OCI-LY3 (cell line): ENCODE results near the gene HCRTR1.

Experiments
- H2AFZ ChIP-seq: fragments of 200-600, 300-600 bp; shearing (Covaris generic); 2 replicates; pipeline ENCODE4 v1.6.0; 2014; ENCODE audit warnings: antibody characterized with exemption, low read depth, low read length
- H3K27ac ChIP-seq: fragments of 200-600, 300-600 bp; sonication (generic); 2 replicates; pipeline ENCODE4 v1.5.1; 2014; ENCODE audit warnings: mild to moderate bottlenecking, low read length, moderate library complexity, mixed read lengths
- H3K27me3 ChIP-seq: fragments of 200-600, 300-600 bp; sonication (generic); 2 replicates; pipeline ENCODE4 v1.6.1; 2014; ENCODE audit warnings: low read depth, low read length, mixed read lengths
- H3K36me3 ChIP-seq: fragments of 200-600, 300-600 bp; sonication (generic); replicated peaks from 2 replicates; pipeline ENCODE3; 2014; ENCODE audit warnings: low read depth, low read length, mixed read lengths
- H3K4me1 ChIP-seq: fragments of 300-600, 200-600 bp; sonication (generic); 2 replicates; pipeline ENCODE4 v1.6.1; 2014; ENCODE audit warnings: low read length, mixed read lengths
- H3K4me2 ChIP-seq: fragments of 200-600, 300-600 bp; sonication (generic); 2 replicates; pipeline ENCODE4 v1.6.1; 2014; ENCODE audit warnings: low read length, mixed read lengths
- H3K4me3 ChIP-seq: fragments of 300-600, 200-600 bp; sonication (generic); 2 replicates; pipeline ENCODE4 v1.5.1; 2014; ENCODE audit warnings: antibody characterized with exemption, mild to moderate bottlenecking, low read length, moderate library complexity
- H3K79me2 ChIP-seq: fragments of 300-600, 200-600 bp; shearing (Covaris generic); 2 replicates; pipeline ENCODE4 v1.6.1; 2014; ENCODE audit warnings: mild to moderate bottlenecking, low read length, mixed read lengths
- H3K9ac ChIP-seq: fragments of 300-600, 200-600 bp; shearing (Covaris generic); 2 replicates; pipeline ENCODE4 v1.6.0; 2014; ENCODE audit warnings: mild to moderate bottlenecking, low read length, moderate library complexity
- H3K9me3 ChIP-seq: fragments of 200-600, 300-600 bp; shearing (Covaris generic); 2 replicates; pipeline ENCODE4 v1.6.1; 2014; ENCODE audit warnings: low read length, mixed read lengths; ENCODE audit not compliant: insufficient read depth
- H4K20me1 ChIP-seq: fragments of 200-600, 300-600 bp; sonication (generic); 2 replicates; pipeline ENCODE4 v1.6.1; 2016; ENCODE audit warnings: low read length, mixed read lengths; ENCODE audit not compliant: insufficient read depth
- CTCF ChIP-seq: fragments of 200-600, 300-600 bp; sonication (generic); IDR thresholded peaks from 2 replicates; pipeline ENCODE4 v1.5.1; 2014; ENCODE audit warnings: antibody characterized with exemption, low read length, low read depth
- EZH2phosphoT487 ChIP-seq: fragments of 200-600 bp; shearing (Covaris generic); IDR thresholded peaks from 2 replicates; pipeline ENCODE4 v1.6.1; 2018; ENCODE audit warnings: antibody characterized with exemption, mixed run types, low read depth

The HCRTR1 gene

GRCh38 chr1:31648190-31648589 is 30.7 kb downstream of the HCRTR1 start:
- no peaks in the 10 kb centered on the region for H3K27me3 ChIP-seq
- H2AFZ ChIP-seq: no peak overlapping the region

DNA sequence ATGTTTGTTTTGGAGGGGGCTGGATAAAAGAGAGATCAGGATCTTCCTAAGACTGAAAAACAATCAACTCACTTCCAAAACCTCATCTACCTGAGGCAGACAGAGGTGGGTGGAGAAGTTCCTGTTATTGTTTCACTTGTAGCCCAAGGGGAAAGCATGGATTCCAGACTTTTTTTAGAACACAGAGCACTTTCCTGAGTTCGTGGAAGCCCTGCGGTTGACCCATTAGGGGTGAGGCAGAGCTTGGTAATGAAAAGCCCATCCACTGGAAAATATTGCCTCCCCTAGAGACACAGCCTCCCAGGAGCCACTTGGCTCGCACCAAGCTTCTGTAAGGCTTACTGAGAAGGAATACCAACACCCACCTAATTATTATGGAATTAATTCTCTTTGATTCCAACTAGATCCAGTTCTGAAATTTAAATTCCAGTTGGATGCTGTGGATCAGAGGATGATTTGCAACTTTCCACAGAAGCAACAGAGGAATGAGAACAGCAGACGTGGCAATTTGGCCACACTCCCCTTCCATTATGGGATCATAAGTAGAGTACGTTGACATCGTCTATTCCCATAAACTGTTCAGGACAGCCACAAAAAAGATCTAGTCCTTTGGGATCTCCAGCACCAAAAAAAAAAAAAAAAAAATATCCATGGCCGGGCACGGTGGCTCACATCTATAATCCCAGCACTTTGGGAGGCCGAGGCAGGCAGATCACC is 31.3 kb downstream of the HCRTR1 start:
- Histone ChIP-seq H3K9me3 (no peaks in the 10 kb centered on the region), H3K79me2 (peaks cover 6% of the 10 kb centered on the region), H3K9ac (no peak overlapping the region), H3K4me3 (no peak overlapping the region), H2AFZ (no peak overlapping the region), H4K20me1 (no peaks in the 10 kb centered on the region), H3K4me1 (peaks cover 6% of the 10 kb centered on the region), H3K36me3 (no peaks in the 10 kb centered on the region), H3K27ac (no peak overlapping the region), H3K27me3 (no peaks in the 10 kb centered on the region), H3K4me2 (no peak overlapping the region)
- TF ChIP-seq CTCF (no peak), EZH2phosphoT487 (no peak)

More at GRCh38 chr1:31648190-31648589, 30.7 kb downstream of the HCRTR1 start:
- Histone ChIP-seq H3K9ac (no peak overlapping the region), H3K4me1 (peaks cover 12% of the 10 kb centered on the region), H3K9me3 (no peaks in the 10 kb centered on the region), H3K4me2 (no peak overlapping the region), H4K20me1 (no peaks in the 10 kb centered on the region), H3K4me3 (no peak overlapping the region), H3K36me3 (no peaks in the 10 kb centered on the region), H3K27ac (no peak overlapping the region), H3K79me2 (peaks cover 12% of the 10 kb centered on the region)
- TF ChIP-seq EZH2phosphoT487: no peak
- TF ChIP-seq CTCF: no peak

DNA sequence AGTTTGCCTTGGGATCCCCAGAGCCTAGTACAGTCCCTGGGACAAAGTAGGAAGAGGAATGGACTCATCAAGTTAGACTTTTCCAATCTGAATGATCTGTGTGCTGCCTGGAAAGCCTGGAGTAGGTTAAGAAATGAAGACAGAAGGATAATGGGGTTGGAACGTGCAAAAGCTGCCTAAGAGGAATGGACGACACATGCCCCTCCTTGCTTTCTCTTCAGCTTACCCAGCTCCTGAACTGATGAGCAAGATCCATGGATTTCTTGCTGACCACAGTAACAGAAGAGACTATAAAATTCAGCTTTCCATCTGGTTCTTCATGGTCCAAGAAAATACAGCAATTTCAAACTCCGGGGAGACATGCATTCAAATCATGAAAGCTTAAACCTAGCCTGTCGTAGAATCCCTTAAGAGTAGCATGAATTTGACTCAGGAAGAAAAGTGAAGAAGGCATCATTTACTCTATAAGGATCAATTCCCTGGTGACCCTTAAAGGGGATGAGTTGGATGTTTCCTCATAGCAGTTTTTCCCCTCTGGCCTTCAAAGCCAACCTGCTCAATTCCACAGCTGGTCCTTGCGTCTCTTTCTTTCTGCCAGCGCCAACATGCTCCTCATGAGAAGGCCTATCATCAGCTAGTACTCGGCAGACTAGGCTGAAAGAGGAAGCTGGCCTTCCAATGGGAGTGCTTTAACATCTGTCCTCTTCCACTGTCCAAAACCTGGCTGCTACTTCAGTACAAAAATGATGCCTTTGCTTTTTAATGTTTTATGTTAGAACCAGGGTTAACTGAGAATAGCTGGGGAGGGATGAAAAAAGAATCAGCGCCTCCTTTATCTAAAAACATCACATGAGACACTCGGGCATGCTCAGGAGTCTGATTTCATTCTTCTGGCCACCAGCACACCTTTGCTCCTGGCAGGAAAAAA is 32.9 kb downstream of the HCRTR1 start:
- Histone ChIP-seq H2AFZ (no peak overlapping the region), H3K4me2 (no peak overlapping the region), H3K27ac (no peak overlapping the region), H4K20me1 (no peaks in the 10 kb centered on the region), H3K9me3 (no peaks in the 10 kb centered on the region), H3K27me3 (no peaks in the 10 kb centered on the region), H3K36me3 (no peaks in the 10 kb centered on the region), H3K79me2 (no peaks in the 10 kb centered on the region), H3K4me3 (no peak overlapping the region), H3K4me1 (peaks cover 5% of the 10 kb centered on the region), H3K9ac (no peak overlapping the region)
- TF ChIP-seq CTCF (no peak), EZH2phosphoT487 (no peak)

GRCh38 chr1:31651089-31651420 is 33.6 kb downstream of the HCRTR1 start:
- Histone ChIP-seq H3K4me1 (no peaks in the 10 kb centered on the region), H3K79me2 (no peaks in the 10 kb centered on the region), H3K9me3 (no peaks in the 10 kb centered on the region), H3K4me3 (no peak overlapping the region), H3K9ac (no peak overlapping the region), H3K4me2 (no peak overlapping the region), H3K27ac (no peak overlapping the region), H3K27me3 (no peaks in the 10 kb centered on the region), H3K36me3 (no peaks in the 10 kb centered on the region), H2AFZ (no peak overlapping the region), H4K20me1 (no peaks in the 10 kb centered on the region)
- TF ChIP-seq EZH2phosphoT487: no peak
- no peak for TF ChIP-seq CTCF
